OCI-M2 (cell line): Measurements from ENCODE around the gene ADAMTS13.
"Not testable (repeated sequence)": the region's sequence is repeated elsewhere in the genome, so short reads cannot be mapped to it uniquely, and the experiment has no call there.

ENCODE experiments used
- DNase-seq: peaks from one replicate; lab custom pipeline; 2025; ENCODE audit not compliant: unreplicated experiment; lab: John Stamatoyannopoulos, UW

The ADAMTS13 gene

DNA sequence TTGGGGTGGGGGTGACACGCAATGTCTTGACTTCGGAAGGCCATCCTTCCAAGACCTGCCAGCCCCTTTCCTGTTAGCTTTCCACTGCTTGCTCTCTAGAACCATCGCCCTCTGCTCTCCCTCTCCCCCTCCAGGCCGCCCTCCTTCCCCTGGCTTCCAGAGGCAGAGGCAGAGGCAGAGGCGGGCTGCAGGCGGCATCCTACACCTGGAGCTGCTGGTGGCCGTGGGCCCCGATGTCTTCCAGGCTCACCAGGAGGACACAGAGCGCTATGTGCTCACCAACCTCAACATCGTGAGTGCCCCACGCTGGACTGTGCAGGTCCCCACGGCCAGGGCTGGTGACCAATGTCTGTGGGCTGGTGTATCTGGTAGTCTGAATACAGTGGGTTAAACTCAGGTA, 2.0 kb downstream of the ADAMTS13 start:
- no peak for DNase-seq

DNA sequence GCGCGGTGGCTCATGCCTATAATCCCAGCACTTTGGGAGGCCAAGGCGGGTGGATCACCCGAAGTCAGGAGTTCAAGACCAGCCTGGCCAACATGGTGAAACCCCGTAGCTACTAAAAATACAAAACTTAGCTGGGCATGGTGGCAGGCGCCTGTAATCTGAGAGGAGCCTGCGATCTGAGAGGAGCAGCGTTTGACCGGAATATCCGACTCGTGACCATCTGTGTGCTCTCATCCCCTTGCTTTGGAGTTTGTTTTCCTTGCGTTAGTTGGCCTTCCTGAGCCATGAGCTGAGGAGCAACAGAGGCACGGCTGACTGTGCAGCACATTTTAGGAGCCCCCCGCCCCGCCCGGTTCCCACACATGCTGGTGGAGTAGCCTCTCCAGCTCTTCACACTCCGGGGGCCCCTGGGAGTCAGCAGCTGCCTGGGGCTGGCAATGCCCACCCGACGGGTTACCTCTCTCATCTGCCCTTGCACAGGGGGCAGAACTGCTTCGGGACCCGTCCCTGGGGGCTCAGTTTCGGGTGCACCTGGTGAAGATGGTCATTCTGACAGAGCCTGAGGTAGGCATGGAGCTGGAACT, 3.0 kb downstream of the ADAMTS13 start:
- DNase-seq, result no peak

DNA sequence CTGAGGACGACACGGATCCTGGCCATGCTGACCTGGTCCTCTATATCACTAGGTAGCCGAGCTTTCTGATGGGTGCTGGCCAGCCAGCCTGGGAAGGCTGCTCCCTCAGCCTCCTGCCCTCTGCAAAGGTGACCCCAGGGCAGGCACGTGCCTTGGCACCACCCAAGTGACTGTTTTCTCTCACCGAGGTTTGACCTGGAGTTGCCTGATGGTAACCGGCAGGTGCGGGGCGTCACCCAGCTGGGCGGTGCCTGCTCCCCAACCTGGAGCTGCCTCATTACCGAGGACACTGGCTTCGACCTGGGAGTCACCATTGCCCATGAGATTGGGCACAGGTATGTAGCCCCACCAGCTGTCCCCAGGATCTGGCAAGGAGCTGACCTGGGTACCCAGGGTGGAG, 3.8 kb downstream of the ADAMTS13 start:
- no peak for DNase-seq

DNA sequence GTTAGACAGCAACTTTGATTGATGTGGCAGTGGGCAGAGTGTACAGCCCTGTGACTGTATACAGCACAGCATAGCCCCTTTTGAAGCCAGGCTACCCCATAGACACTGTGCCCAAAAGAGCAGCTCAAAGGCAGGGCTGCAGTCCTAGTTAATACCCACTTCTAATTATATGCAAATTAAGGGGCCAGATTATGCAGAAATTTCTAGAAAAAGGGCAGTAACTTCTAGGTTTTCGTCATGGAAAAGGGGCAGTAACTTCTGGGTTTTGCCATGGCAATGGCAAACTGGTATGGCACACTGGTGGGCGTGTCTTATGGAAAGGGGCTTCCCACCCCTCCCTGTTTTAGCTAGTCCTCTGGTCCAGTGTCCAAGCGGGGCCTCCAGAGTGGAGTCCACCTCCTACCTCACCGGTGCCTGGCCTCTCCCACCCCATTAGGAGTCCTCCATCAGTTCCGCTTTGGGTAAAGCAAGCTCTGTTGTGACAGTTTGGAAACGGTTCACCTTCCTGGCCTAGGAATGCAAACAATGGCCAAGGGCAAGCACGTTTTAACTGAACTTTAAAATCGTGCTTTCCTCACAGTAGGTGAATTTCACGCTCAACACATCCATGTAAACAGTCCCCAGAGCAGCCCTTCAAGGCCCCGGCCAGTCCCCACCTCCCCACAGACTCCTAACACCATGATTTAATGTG, 5.6 kb downstream of the ADAMTS13 start:
- DNase-seq, result no peak

DNA sequence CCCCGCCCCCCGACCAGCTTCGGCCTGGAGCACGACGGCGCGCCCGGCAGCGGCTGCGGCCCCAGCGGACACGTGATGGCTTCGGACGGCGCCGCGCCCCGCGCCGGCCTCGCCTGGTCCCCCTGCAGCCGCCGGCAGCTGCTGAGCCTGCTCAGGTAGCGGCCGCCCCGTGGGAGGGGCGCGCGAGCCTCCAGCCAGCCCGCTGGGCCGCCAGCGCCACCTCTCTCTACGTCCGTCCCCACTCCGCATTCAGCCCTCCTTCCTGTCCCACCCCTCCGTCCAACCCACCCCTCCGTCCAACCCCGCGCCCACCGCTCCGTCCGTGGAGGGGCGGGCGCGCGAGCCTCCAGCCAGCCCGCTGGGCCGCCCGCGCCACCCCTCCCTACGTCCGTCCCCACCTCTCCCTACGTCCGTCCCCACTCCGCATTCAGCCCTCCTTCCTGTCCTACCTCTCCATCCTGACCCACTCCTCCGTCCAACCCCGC, 6.5 kb downstream of the ADAMTS13 start:
- no peak for DNase-seq

DNA sequence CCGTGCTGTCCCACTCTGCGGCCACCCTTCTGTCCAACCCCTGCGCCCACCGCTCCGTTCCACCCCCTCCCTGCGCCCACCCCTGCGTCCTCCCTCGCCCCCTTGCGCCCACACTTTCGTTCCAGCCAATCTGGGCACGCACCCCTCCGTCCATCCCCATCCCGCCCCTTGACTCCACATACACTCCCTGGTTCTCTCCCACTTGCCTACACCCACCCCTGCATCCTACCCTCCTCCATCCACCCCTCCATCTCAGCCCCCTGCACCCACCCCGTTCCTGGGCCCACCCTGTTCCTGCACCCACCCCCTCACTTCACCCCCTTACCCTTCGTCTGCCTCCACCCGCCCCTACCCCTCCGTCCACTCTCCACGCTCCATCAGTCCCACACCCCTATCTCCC, 7.0 kb downstream of the ADAMTS13 start:
- no peak for DNase-seq

DNA sequence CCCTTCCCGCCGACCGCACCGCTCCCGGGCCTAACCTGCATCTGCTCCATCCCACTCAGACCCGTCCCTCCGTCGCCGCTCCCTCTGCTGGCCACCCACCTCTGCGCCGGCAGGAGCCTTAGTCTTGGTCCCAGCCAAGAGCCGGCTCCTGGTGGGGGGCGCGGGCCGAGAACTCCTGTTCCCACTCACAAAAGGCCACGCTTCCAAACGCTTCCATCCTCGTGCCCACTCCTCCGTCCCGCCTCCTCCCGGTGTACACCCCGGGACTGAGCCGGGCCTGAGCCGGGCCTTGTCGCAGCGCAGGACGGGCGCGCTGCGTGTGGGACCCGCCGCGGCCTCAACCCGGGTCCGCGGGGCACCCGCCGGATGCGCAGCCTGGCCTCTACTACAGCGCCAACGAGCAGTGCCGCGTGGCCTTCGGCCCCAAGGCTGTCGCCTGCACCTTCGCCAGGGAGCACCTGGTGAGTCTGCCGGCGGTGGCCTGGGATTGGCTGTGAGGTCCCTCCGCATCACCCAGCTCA, 7.5 kb downstream of the ADAMTS13 start:
- DNase-seq, result no peak

DNA sequence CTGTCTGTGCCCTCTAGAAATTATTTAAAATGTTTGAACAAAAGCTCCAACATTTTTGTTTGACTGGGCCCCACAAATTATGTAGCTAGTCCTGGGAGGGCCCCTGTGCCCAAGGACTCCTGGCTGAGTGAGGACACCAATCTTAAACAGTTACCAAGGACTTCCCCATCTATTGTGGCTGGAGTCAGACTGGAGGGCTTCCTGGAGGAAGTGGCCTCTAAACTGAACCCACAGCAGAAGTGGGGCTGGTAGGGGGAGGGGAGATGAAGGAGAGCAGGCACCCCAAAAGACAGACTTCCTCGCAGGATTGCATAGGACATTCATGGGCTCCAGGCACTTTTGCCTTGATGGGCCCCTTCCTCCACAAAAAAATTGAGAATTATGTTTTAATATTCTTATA, 8.1 kb downstream of the ADAMTS13 start:
- no peak for DNase-seq

DNA sequence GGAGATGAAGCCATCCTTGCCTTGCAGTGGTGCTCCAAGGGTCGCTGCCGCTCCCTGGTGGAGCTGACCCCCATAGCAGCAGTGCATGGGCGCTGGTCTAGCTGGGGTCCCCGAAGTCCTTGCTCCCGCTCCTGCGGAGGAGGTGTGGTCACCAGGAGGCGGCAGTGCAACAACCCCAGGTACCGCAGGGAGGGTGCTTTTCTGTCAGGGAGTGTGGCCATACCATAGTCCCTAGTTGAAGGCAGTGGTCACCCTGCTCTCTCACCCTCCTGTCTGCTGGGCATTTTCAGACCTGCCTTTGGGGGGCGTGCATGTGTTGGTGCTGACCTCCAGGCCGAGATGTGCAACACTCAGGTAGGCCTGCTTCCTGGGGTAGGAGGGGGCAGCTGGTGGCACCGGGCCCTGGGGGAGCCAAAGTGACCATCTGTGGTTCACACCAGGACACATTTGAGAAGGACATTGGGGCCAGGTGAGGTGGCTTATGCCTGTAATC, 11.2 kb downstream of the ADAMTS13 start:
- DNase-seq, result no peak

DNA sequence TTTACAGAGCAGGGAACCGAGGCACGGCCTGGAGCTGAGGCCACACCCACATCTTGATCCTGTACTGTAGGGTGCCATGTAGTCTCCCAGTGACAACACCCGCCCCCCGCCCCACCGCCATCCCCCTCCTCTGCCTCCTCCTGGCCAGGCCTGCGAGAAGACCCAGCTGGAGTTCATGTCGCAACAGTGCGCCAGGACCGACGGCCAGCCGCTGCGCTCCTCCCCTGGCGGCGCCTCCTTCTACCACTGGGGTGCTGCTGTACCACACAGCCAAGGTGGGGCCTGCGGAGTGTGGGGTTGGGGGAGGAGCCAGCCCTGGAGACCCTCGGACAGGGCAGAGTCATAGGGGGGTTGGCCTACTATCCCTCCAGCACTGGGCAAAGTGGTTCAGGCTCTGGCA, 14.5 kb downstream of the ADAMTS13 start:
- DNase-seq, result no peak

DNA sequence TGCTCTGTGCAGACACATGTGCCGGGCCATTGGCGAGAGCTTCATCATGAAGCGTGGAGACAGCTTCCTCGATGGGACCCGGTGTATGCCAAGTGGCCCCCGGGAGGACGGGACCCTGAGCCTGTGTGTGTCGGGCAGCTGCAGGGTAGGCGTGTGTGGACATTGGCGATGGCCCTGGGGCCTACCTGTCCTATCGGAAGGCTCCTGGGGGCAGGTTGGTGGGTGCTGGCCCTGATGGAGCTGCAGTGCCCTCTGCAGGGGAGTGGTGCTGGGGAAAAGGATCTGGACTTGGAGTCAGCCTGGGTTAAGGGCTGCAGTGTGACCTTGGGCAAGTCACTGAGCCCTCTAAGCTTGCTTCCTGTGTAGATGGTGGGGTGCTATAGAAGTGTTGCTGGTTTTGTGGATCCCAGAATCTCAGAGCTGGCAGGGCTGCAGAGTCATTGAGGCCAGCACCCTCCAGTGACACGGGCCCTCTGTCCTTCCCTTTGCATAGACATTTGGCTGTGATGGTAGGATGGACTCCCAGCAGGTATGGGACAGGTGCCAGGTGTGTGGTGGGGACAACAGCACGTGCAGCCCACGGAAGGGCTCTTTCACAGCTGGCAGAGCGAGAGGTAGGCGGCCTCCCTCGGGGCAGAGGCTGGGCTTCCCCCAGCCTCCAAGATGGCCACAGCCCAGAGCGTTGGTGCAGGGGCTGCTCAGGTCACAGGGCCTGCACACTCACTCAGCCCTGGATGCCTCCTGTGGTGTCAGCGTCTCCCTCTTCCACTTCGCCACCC, 15.8 kb downstream of the ADAMTS13 start:
- DNase-seq, result no peak

DNA sequence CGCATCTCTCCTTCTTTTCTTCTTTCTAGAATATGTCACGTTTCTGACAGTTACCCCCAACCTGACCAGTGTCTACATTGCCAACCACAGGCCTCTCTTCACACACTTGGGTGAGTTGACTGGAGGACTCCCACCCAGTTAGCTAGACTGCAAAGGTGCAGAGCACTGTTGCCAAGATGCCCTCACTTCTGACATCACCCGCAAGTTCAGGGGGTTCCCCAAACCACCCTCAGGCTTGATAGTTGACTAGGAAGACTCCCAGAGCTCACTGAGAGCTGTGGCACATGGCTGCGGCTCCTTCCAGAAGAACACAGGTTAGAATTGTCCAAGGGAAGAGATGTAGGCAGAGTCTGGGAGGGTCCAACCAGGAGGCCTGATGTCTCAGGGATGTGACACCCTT, 17.2 kb downstream of the ADAMTS13 start:
- DNase-seq, result no peak

DNA sequence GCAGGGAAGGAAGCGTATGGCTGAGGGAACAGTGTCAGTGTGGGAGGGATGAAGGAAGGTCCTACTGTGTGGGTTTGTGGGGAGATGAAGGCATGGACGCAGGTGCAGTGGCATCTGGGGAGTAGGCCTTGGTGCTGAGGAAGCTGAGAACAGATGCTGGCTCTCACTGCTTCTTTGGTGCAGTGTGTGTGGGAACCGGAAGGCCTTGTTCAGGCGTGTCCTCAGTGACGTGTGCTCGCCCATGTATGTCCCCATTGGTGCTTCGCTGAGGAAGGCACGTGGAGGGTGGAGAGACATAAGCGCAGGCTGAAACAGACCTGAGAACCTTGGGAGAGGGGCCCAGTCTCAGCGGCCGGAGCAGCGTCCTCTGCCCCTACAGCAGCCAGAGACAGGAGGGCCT, 18.7 kb downstream of the ADAMTS13 start:
- no peak for DNase-seq

DNA sequence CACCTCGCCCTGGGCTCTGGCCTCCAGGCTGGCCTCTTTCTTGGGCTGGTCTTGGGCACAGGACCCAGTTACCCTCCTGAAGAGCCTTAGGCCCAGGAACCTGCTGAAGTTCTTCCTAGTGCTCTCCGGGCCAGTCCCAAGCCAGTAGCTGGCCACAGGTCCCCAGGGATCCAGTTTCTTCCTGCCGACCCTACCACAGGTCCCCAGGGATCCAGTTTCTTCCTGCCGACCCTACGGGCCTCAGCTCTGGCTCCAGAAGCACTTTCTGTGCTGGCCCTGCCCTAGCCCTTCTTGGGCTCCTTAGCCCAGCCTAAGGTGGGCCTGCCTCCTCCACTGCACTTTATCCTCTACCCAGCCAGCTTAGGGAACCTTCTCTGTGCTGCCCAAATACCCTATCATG, 19.4 kb downstream of the ADAMTS13 start:
- DNase-seq, result no peak

DNA sequence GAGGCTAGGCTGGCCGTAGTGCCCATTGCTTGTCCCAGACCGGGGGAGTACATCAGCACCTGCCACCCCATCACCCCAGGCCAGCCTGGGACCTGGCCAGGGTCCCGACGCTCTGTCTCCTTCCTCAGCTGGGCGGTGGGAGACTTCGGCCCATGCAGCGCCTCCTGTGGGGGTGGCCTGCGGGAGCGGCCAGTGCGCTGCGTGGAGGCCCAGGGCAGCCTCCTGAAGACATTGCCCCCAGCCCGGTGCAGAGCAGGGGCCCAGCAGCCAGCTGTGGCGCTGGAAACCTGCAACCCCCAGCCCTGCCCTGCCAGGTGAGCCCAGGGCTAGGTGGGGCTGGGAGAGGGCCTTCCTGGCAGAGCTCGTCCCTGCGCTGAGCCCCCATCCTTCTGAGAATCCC, 21.1 kb downstream of the ADAMTS13 start:
- DNase-seq, result no peak

DNA sequence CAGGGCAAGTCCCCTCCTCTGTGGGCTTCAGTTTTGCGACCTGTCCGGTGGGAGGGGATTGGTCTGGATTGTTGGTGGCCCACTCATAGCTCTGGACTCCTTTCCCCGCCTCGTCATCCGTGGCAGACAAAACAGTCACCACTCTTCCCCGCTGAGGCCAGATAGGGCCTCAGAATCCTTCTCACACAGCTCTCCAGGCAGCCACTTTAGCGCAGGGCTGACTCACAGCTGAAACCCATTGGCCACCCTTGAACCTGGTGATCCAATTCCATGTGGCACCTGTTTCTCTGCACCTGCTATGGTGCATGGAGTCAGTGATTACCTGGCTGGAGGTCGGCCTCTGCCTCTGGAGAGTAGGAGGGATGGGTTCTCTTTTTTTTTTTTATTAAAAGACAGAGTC, 21.8 kb downstream of the ADAMTS13 start:
- no peak for DNase-seq

DNA sequence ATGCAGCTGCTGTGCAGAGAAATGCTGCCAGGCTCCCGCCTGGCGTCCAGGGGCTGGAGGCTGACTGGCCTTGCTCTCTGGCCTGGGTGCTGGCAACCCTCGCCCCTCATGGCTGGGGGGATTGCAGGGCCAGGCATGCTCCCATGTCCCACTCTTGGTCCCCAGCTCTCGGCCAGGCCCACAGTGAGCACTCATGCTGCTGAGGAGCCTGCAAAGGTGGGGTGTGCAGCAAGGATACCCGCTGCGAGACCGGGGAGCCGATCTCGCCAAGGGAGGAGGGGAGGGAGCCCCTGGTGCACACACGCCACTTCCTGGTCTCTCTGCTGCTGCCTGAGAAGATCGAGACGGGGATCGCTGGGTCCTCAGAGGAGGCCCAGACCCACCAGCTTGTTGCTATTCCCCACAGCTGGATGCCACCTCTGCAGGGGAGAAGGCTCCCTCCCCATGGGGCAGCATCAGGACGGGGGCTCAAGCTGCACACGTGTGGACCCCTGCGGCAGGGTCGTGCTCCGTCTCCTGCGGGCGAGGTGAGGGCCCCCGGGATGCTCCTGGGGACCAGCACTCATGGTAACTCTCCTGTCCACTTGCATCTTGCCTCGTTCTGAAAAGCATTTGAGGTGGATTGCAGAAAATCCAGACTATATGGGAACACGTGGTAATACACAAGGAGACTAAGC, 23.3 kb downstream of the ADAMTS13 start:
- DNase-seq, result no peak

DNA sequence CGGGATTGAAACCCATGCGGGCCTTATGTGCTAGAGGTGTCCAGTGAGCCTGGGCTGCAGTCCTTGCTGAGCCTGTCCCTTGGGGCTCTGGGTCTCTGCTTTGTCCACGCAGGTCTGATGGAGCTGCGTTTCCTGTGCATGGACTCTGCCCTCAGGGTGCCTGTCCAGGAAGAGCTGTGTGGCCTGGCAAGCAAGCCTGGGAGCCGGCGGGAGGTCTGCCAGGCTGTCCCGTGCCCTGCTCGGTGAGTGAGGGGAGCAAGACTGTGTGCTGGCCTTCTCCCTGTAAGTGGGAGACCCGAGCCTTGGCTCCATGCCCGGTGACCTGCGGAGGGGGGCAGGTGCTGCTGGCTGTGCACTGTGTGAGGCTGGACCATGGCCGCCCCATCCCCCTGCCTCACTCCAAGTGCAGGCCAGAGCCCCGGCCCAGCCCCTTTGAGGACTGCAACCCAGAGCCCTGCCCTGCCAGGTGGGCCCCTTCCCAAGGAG, 26.4 kb downstream of the ADAMTS13 start:
- DNase-seq, result no peak

DNA sequence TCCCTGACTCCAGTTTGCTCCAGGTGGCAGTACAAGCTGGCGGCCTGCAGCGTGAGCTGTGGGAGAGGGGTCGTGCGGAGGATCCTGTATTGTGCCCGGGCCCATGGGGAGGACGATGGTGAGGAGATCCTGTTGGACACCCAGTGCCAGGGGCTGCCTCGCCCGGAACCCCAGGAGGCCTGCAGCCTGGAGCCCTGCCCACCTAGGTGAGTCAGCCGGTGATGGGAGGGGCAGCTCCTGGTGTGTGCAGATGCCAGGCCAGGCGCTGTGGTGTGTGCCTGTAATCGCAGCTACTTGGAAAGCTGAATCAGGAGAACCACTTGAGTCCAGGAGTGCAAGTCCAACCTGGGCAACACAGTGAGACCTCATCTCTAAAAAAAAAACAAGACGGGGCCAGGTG, 27.6 kb downstream of the ADAMTS13 start:
- DNase-seq, result no peak

DNA sequence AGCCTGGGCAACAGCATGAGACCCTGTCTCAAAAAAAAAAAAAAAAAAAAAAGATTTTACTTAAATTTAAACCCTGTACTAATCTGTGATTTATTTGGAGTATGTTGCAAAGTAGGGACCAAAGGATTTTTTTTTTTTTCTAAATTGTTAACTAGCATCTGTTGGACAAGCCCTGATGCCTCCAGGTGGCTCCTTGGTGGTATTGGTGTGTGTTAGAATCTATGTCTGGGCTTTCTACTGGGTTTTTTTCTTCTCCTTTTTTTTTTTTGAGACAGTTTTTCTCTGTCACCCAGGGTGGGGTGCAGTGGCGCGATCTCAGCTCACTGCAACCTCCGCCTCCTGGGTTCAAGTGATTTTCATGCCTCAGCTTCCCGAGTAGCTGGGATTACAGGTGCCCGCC, 29.7 kb downstream of the ADAMTS13 start:
- DNase-seq, result not testable (repeated sequence)

DNA sequence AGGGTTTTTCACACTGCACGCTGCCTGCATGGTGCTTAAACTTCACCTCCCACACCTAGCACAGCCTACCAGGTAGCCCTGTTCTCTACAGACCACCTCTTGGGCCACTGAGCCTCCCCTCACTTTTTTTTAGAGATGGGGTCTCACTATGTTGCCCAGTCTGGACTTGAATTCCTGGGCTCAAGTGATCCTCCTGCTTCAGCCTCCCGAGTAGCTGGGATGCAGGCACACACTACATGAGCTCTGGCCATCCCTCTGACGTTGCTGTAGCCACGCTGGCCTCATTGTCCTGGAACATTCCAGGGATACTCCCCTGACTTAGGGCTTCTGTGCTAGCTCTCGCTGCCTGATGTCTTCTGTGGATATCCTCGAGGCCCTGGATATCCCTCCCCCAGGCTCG, 30.4 kb downstream of the ADAMTS13 start:
- no peak for DNase-seq
